Small intestine (tissue), 7 donors: ENCODE results near the gene PPARA. TPM values are rescaled to one million over a fixed set of nuclear protein-coding genes. Genes with fewer than 3 reads are reported as not detected.
A peak's percentile ranks its signal among the peaks of the same experiment; 100 is the strongest.

Experiments
- DNase-seq, 2 donors: peaks; one replicate each; pipeline versions ENCODE4 v3.0.0 to v3.0.0-alpha.2; 2013
- FAIRE-seq: peaks from 2 replicates; lab custom pipeline; 2012; peaks lifted over from hg19 to GRCh38; lab: Jason Lieb, UNC
- H3K27ac ChIP-seq, 3 donors: one replicate each; pipeline ENCODE4 v1.5.1; 2013; ENCODE audit warnings: low read length in 2 of 3, mild to moderate bottlenecking in 2 of 3, control low read depth in 1 of 3, inconsistent platforms in 1 of 3, low read depth in 1 of 3, moderate library complexity in 1 of 3
- H3K27me3 ChIP-seq, 3 donors: one replicate each; pipeline ENCODE4 v1.6.1; 2013; ENCODE audit warnings: low read length in 3 of 3, inconsistent platforms in 1 of 3; ENCODE audit not compliant: control insufficient read depth in 3 of 3, insufficient read depth in 3 of 3
- H3K36me3 ChIP-seq, 3 donors: one replicate each; pipeline ENCODE4 v1.6.1; 2013; ENCODE audit warnings: low read length in 3 of 3, inconsistent platforms in 1 of 3, low read depth in 1 of 3, mild to moderate bottlenecking in 1 of 3, moderate library complexity in 1 of 3; ENCODE audit not compliant: control insufficient read depth in 3 of 3, insufficient read depth in 2 of 3
- H3K4me1 ChIP-seq, 3 donors: one replicate each; pipeline ENCODE4 v1.6.1; 2013; ENCODE audit warnings: low read length in 2 of 3, inconsistent platforms in 1 of 3, low read depth in 1 of 3, mild to moderate bottlenecking in 1 of 3, moderate library complexity in 1 of 3; ENCODE audit not compliant: control insufficient read depth in 3 of 3, insufficient read depth in 2 of 3
- H3K4me3 ChIP-seq, 3 donors: one replicate each; pipeline ENCODE4 v1.5.1; 2013; ENCODE audit warnings: low read length in 3 of 3, control low read depth in 1 of 3, inconsistent platforms in 1 of 3, low read depth in 1 of 3, mild to moderate bottlenecking in 1 of 3, moderate library complexity in 1 of 3
- H3K9me3 ChIP-seq, 2 donors: one replicate each; pipeline ENCODE4 v1.6.1; 2013; ENCODE audit warnings: low read depth in 1 of 2, low read length in 1 of 2; ENCODE audit not compliant: control insufficient read depth in 2 of 2, insufficient read depth in 1 of 2
- WGBS, 3 donors: extraction: QIAGEN DNeasy Blood & Tissue Kit; methylation state at CpG; one replicate each; pipeline ENCODE4 v1.1.7; 2013; 5-methylcytosine and 5-hydroxymethylcytosine counted together
- polyA plus RNA-seq, 4 donors: library from polyadenylated mRNA; stranded (reverse) in 3 of 4; unstranded in 1 of 4; fragments of 200-250 nt in 3 of 4; fragments of 120-200 nt in 1 of 4; gene quantifications; one replicate each; pipeline versions ENCODE4 v1.2.1 to v1.2.3, GENCODE V29; 2013
- donor health status: healthy with polysubstance abuse.
- donor health status: control.
- donor health status: control.
- donor health status: Bipolar disorder and iron deficiency.
- donor health status: healthy.

Gene PPARA
- polyA plus RNA-seq, 4 donors = 19.9 to 53.6 (median 23.0) TPM

DNA sequence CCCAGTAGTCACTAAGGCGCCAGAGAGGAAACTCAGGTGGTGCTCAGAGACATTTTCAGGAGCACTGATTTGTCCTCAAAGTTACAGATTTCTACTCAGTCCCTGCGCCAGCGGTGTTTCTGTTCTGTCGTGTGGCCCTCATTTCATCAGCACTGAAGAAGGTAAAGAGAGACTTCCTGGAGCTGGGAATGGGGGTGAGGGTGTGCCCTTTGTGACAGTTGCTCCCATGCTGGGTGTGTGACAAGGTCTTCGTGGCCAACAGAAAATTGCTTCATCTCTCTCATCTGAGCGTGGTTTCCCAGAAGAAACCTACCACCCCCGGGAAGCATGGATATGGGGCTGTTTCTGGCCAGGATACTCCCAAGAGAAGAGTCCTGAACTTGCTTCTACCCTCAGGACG lies 2.0 kb upstream of the PPARA start:
- no peak for FAIRE-seq
- Histone ChIP-seq H3K9me3 (no peaks in the 10 kb centered on the region), H3K27ac (peak overlapping the region; percentile 89 to 97 (median 96)), H3K27me3 (no peaks in the 10 kb centered on the region), H3K4me1 (peaks cover 5 to 37% (median 8%) of the 10 kb centered on the region in 3 donors), H3K36me3 (peaks cover 0 to 13% (median 2%) of the 10 kb centered on the region in 3 donors), H3K4me3 (no peak overlapping the region)
- DNase-seq = peak; percentile 62 to 71
- 35 to 53% (median 49%) methylated on average over 8 of the region's 8 CpGs for WGBS, 3 donors

DNA sequence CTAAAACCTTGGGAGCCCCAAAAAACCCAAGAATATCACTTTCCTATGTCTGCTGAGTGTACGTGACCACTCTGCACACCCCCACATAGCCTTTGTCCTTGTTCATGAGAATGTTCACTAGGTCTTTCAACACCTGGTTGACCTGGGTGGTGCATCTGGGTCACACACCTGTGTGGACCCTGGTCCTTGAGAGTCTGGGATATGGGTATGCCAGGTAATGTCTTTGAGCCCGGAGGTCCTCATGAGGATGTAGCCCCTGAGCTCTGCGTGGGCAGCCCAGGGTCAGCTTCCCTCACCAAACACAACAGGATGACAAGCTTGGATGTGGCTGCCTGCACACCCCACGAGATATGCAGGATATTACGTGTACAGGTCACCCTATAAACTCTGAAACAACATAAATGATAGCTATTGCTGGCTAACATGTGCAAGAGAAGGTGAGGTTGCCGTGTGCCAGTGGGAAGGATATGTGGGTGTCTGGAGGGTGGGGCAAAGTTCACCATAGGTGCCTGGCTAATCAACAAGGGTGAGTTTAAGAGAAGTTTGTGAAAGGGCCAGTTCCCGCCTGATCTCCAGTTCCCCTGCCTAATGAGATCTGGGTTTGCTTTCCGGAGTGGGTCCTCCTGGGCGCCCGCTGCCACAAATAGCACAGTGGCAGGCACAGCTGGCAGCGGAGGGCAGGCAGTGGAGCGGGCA lies 1.4 kb upstream of the PPARA start:
- DNase-seq (peak; percentile 77 to 90), FAIRE-seq (no peak)
- whole genome bisulfite sequencing, 3 donors = 17 to 29% (median 23%) methylated on average over 11 to 12 of the region's 12 CpGs
- Histone ChIP-seq H3K4me3 (peak overlapping the region in 2 of 3 donors; percentile 71 to 83), H3K9me3 (no peaks in the 10 kb centered on the region), H3K27ac (peak overlapping the region; percentile 89 to 97 (median 96)), H3K27me3 (no peaks in the 10 kb centered on the region), H3K36me3 (peaks cover 0 to 18% (median 3%) of the 10 kb centered on the region in 3 donors), H3K4me1 (peaks cover 5 to 37% (median 8%) of the 10 kb centered on the region in 3 donors)

DNA sequence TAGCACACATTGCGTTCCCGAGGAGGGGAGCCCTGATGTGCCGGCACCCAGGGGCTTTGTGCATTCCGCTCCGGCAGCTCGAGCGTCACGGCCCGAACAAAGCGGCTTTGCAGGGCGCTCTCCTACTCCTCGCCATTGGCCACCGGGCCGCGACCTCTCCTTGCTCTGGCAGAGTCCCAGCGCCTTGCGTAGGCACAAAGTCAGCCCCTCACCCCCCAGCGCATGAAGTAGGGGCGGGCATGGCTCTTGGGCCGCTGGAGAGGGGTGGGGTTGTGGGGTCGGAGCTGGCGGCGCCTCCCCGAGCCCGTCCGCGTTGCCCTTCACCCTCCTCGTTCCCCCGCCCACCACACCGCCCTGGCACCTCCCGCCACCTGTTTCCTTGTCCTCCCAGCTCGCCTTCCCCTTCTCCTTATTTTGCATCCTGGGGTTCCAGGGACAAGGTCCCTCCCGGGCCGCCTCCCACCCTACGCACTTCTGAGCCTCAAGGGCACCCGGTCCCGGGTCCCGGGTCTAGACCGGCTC lies 753 bp upstream of the PPARA start:
- FAIRE-seq = no peak
- Histone ChIP-seq H3K27ac (peak overlapping the region; percentile 89 to 97 (median 96)), H3K9me3 (no peaks in the 10 kb centered on the region), H3K27me3 (no peaks in the 10 kb centered on the region), H3K36me3 (peaks cover 0 to 24% (median 7%) of the 10 kb centered on the region in 3 donors), H3K4me1 (peaks cover 5 to 38% (median 8%) of the 10 kb centered on the region in 3 donors), H3K4me3 (peak overlapping the region; percentile 54 to 83 (median 71))
- 0 to 2% (median 1%) methylated on average over 27 to 39 of the region's 39 CpGs for WGBS, 3 donors
- DNase-seq = peak; percentile 84

DNA sequence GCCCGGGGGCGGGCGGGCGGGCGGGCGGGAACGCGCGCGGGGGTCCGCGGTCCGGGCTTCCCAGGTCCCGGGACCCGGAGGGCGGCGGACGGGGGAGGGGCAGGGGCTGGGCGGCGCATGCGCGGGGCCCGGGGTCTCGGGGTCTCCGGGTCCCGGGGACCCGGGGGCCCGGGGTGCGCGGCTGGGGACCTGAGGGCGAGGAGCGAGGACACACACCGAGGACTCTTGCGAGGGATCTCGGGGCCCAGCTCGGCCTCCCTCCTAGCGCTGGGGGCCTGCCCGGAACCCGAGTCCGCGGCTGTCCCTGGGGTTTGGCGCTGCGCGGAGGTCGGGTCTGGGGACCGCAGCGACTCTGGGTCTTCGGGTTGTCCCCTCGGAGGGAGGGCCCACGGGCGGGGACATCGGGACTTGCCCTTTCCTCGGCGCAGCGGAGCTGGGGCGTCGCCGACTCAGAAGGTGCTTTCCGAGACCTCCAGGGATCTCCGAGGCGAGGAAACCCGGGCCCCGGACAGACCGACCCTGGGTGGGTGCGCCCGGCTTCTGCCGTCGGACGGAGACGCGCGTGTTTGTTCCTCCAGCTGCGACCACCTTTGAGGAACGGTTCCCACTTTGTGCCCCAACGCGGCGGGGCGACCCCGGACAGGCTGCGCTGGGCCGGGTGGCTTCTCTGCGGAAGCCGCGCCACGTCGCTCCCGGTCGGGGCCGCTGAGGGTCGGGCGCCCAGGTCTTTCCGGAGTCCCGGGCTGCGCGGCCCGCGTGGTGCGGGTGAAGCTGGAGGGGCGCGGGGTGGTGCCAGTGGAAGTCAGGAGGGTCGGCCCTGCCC lies 540 bp downstream of the PPARA start:
- H3K27me3 ChIP-seq = no peaks in the 10 kb centered on the region
- H3K27ac ChIP-seq = peak overlapping the region; percentile 95 to 98 (median 96)
- no peaks in the 10 kb centered on the region for H3K9me3 ChIP-seq
- DNase-seq (peak; percentile 53 to 78), FAIRE-seq (no peak)
- H3K4me3 ChIP-seq = peak overlapping the region; percentile 83 to 96 (median 95)
- 0% methylated on average over 48 to 101 of the region's 101 CpGs for WGBS, 3 donors
- peaks cover 0 to 26% (median 9%) of the 10 kb centered on the region in 3 donors for H3K36me3 ChIP-seq
- peaks cover 5 to 39% (median 8%) of the 10 kb centered on the region in 3 donors for H3K4me1 ChIP-seq

DNA sequence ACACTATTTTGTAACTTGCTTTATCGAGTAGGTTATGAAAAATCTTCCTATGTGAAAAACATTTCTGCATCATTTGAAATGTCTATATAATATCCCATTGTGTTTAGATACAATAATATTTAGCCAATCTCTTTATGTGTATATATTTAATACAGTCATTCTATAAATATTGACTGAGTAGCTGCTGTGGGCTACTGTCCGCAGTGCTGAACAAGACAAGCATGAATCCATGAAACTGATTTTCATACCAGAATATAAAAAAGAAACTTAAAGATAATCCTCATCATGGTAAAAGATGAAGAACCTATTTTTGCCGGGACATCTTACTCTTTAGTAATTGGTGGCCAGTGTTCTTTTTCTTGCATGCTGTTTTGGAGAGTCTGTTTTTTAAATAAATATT lies 3.6 kb downstream of the PPARA start:
- Histone ChIP-seq H3K9me3 (no peaks in the 10 kb centered on the region), H3K27ac (no peak overlapping the region), H3K4me3 (peak overlapping the region in 1 of 3 donors; percentile 7), H3K36me3 (peaks cover 2 to 39% (median 11%) of the 10 kb centered on the region in 3 donors), H3K27me3 (no peaks in the 10 kb centered on the region), H3K4me1 (peaks cover 0 to 18% (median 5%) of the 10 kb centered on the region in 3 donors)
- FAIRE-seq = no peak
- 76 to 88% (median 84%) methylated on average over 3 of the region's 3 CpGs for WGBS, 3 donors
- no peak for DNase-seq

DNA sequence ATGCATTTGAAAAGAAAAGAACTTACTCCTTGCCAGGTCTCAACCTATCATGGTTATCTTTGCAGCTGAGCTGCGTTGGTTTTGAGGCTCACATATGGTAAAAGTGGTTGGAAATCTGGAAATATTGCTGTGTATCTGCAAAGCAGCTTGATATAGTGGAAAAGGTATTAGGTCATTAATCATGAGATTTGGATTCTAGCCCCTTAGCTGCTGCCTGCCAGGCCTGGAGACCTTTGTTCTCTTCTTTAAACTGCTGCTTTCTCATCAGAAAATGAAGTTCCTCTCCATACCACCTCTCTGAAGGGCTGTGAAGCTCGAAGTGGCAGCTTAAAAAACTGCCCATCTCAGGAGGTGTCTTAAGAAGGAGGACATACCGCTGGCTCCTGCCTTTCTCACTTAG lies 5.7 kb downstream of the PPARA start:
- Histone ChIP-seq H3K36me3 (peaks cover 2 to 50% (median 13%) of the 10 kb centered on the region in 3 donors), H3K4me1 (peaks cover 0 to 17% (median 5%) of the 10 kb centered on the region in 3 donors), H3K27ac (no peak overlapping the region), H3K9me3 (no peaks in the 10 kb centered on the region), H3K27me3 (no peaks in the 10 kb centered on the region), H3K4me3 (peak overlapping the region in 1 of 3 donors; percentile 12)
- DNase-seq (no peak), FAIRE-seq (no peak)
- WGBS, 3 donors = 36 to 73% (median 48%) methylated on average over 3 of the region's 3 CpGs

DNA sequence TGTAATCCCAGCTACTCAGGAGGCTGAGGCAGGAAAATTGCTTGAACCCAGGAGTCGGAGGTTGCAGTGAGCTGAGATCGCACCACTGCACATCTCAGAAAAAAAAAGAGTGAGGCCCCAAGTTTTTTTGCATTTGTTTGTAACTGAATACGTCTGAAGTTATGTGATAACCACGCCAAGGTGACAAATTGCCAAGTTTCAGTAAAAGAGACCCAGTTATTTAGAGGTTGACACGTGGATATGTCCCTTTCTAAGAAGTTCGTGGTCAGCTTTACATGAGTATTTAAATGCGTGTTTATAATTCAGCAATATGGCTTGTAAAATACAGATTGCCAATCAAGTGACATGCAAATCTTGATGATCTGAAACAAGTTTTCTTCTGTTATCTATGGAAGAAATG lies 8.0 kb downstream of the PPARA start:
- 74 to 77% (median 75%) methylated on average over 7 of the region's 7 CpGs for WGBS, 3 donors
- Histone ChIP-seq H3K9me3 (no peaks in the 10 kb centered on the region), H3K4me3 (no peak overlapping the region), H3K36me3 (peaks cover 2 to 52% (median 17%) of the 10 kb centered on the region in 3 donors), H3K27me3 (no peaks in the 10 kb centered on the region), H3K4me1 (peaks cover 0 to 27% (median 6%) of the 10 kb centered on the region in 3 donors), H3K27ac (no peak overlapping the region)
- DNase-seq = no peak
- FAIRE-seq = no peak

DNA sequence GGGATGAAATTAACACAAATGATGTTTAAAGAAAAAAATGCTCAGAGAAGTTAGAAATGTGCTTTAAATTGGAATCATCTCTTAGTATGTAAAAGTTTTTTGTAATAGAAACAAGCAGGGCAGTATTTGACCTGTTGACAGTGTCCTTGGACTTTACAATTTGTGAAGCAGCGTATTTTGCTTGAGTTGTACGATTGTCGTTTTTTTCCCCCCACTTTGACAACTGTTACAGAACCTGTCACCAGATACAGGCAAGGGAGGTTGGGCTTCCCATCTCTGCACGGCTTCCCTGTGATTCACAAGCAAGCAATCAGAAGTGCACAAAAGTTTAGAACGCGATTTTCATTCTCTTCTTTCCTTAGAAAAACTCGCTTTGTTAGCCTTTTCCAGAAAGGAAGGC lies 8.9 kb downstream of the PPARA start:
- DNase-seq (no peak), FAIRE-seq (no peak)
- no peak overlapping the region for H3K27ac ChIP-seq
- WGBS, 3 donors = 72 to 81% (median 73%) methylated on average over 7 of the region's 7 CpGs
- H3K9me3 ChIP-seq = no peaks in the 10 kb centered on the region
- no peaks in the 10 kb centered on the region for H3K27me3 ChIP-seq
- H3K4me3 ChIP-seq = no peak overlapping the region
- peaks cover 0 to 36% (median 9%) of the 10 kb centered on the region in 3 donors for H3K4me1 ChIP-seq
- H3K36me3 ChIP-seq = peaks cover 2 to 48% (median 13%) of the 10 kb centered on the region in 3 donors
